ENCODE measurements around the gene CSNK2A1. TPM values are rescaled to one million over a fixed set of nuclear protein-coding genes. Genes with fewer than 3 reads are reported as not detected.

CSNK2A1 gene
- total RNA-seq, 1 donor from 2014 or later, result 129 TPM

DNA sequence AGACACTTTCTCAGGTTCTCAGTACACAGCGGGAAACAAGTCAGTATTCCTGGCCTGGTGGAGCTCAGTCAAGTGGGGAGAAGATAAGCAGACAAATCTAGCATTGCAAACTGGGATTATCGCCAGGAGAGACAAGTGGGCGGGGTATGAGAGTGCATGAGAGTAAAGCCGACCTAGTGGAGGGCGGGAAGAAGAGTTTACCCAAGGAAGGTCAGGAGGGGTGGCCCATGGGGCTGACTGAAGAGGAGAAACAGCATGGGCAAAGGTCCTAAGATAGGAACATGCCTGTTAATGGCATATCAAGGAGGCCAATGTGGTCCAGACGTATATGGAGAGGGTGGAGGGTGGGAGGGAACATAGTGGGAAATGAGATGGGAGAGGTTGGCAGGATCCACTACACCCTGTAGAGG, 12.4 kb upstream of the CSNK2A1 start:
- H3K27ac Mint-ChIP-seq (ENCODE audit: unreplicated experiment), result no peak overlapping the region
- H3K4me1 Mint-ChIP-seq (ENCODE audit: unreplicated experiment), result no peaks in the 10 kb centered on the region
- H3K27me3 Mint-ChIP-seq (ENCODE audit: unreplicated experiment), result peaks cover 57% of the 10 kb centered on the region
- no peaks in the 10 kb centered on the region for H3K36me3 Mint-ChIP-seq (ENCODE audit: unreplicated experiment)
- no peak for DNase-seq (ENCODE audit: extremely low spot score, unreplicated experiment)
- no peak overlapping the region for H3K4me3 Mint-ChIP-seq (ENCODE audit: unreplicated experiment)
- TF ChIP-seq, protein P1, sequence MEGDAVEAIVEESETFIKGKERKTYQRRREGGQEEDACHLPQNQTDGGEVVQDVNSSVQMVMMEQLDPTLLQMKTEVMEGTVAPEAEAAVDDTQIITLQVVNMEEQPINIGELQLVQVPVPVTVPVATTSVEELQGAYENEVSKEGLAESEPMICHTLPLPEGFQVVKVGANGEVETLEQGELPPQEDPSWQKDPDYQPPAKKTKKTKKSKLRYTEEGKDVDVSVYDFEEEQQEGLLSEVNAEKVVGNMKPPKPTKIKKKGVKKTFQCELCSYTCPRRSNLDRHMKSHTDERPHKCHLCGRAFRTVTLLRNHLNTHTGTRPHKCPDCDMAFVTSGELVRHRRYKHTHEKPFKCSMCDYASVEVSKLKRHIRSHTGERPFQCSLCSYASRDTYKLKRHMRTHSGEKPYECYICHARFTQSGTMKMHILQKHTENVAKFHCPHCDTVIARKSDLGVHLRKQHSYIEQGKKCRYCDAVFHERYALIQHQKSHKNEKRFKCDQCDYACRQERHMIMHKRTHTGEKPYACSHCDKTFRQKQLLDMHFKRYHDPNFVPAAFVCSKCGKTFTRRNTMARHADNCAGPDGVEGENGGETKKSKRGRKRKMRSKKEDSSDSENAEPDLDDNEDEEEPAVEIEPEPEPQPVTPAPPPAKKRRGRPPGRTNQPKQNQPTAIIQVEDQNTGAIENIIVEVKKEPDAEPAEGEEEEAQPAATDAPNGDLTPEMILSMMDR (IDR thresholded peaks at IDR 0.05), result no peak
- H3K9me3 Mint-ChIP-seq (ENCODE audit: unreplicated experiment), result no peaks in the 10 kb centered on the region

DNA sequence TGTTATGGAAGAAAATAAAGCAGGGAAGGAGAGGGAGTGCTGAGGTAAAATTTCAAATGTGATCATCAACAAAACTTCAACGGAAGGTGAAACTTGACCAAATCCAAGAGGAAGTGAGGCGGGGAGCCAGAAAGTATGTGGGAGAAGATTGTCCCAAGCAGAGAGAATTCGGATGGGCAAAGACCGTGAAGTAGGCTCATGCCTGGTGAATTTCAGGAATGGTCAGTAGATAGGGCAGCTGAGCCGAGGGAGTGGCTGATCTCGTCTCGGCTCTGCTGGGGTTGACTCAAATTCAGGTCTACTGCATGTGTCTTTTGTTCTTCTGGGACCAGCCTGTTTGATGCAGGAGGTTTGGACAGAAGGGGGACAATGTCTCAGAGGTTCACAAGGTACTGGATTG, 7.0 kb upstream of the CSNK2A1 start:
- Mint-ChIP-seq H3K9me3 (ENCODE audit: unreplicated experiment) (no peaks in the 10 kb centered on the region), H3K27me3 (ENCODE audit: unreplicated experiment) (peaks cover 62% of the 10 kb centered on the region), H3K36me3 (ENCODE audit: unreplicated experiment) (no peaks in the 10 kb centered on the region), H3K4me1 (ENCODE audit: unreplicated experiment) (no peaks in the 10 kb centered on the region), H3K4me3 (ENCODE audit: unreplicated experiment) (no peak overlapping the region), H3K27ac (ENCODE audit: unreplicated experiment) (no peak overlapping the region)
- TF ChIP-seq, protein P1 (IDR thresholded peaks at IDR 0.05), result no peak
- DNase-seq (ENCODE audit: extremely low spot score, unreplicated experiment), result no peak

DNA sequence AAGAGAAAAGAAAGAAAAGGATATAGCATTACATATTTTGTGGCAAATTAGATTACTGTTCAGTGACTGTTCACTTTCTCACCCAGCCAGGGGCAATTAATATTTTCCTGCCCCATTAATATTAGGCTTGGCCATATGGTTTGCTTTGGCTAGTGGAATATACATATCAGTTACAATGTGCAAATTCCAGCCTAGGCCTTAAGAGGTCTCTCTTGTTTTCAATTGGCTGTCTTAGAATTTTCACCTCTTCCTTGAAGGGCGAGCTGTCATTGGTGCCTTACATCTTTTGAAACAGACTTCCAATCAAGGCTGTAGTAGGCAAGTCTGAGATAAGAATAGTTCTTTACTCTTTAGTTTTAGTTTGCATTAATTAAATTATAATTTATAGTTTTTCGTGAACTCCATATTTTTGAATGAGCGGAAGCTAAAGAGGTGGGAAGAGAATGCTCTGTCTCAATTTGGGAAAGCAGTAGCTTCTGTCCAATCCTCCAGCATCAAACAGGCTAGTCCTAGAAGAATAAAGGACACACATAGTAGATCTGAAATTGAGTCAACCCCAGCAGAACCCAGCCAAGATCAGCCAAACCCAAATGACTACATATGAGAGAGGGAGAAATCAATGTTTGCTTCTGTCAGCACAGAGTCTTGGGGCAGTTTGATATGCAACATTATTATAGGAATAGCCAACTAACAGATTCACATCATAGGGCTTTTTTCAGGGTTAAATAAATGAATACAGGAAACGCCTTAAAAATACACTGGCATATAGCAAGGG, 6.3 kb upstream of the CSNK2A1 start:
- TF ChIP-seq, protein P1 (IDR thresholded peaks at IDR 0.05), result no peak
- no peaks in the 10 kb centered on the region for H3K9me3 Mint-ChIP-seq (ENCODE audit: unreplicated experiment)
- H3K27ac Mint-ChIP-seq (ENCODE audit: unreplicated experiment), result no peak overlapping the region
- peaks cover 56% of the 10 kb centered on the region for H3K27me3 Mint-ChIP-seq (ENCODE audit: unreplicated experiment)
- no peak for DNase-seq (ENCODE audit: extremely low spot score, unreplicated experiment)
- H3K4me3 Mint-ChIP-seq (ENCODE audit: unreplicated experiment), result no peak overlapping the region
- H3K36me3 Mint-ChIP-seq (ENCODE audit: unreplicated experiment), result no peaks in the 10 kb centered on the region
- no peaks in the 10 kb centered on the region for H3K4me1 Mint-ChIP-seq (ENCODE audit: unreplicated experiment)

DNA sequence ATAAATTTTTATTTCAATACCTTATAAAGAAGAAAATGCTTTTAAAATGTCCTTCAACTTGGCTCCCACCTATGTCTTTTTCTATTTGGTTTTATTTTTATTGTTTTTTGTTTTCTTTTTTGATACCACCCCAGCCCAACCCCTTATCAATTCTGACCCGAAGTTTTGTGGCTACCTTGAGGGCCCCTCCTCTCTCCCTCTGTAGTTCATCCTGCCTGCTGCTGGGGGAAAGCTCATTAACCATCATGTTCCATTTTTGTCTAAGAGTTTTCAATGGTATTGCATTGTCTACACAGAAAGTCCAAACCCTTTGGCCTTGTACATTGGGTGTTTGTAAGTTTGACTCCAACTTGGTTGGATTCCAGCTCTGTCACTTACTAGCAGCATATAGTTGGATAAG, 5.3 kb upstream of the CSNK2A1 start:
- Mint-ChIP-seq H3K4me1 (ENCODE audit: unreplicated experiment) (peaks cover 9% of the 10 kb centered on the region), H3K9me3 (ENCODE audit: unreplicated experiment) (no peaks in the 10 kb centered on the region), H3K4me3 (ENCODE audit: unreplicated experiment) (no peak overlapping the region), H3K27ac (ENCODE audit: unreplicated experiment) (no peak overlapping the region), H3K36me3 (ENCODE audit: unreplicated experiment) (no peaks in the 10 kb centered on the region), H3K27me3 (ENCODE audit: unreplicated experiment) (peaks cover 48% of the 10 kb centered on the region)
- TF ChIP-seq, protein P1 (IDR thresholded peaks at IDR 0.05), result no peak
- no peak for DNase-seq (ENCODE audit: extremely low spot score, unreplicated experiment)

DNA sequence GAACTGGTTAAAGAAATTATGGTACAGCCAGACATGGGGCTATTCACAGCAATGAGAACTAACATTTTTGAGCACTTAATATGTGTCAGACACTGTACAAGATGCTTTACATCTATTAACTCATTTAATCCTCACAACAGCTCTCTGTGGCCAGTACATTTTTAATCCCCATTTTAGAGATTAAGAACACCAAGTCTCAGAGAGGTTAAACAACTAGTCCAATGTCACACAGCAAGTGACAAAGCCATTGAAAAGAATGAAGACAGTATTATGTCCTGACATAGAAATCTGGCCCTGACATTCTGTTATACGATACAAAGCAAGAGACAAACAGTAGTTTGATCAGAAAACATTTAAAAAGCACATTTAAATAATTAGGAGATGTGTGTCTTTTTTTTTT, 3.8 kb upstream of the CSNK2A1 start:
- DNase-seq (ENCODE audit: extremely low spot score, unreplicated experiment), result no peak
- Mint-ChIP-seq H3K4me1 (ENCODE audit: unreplicated experiment) (peaks cover 16% of the 10 kb centered on the region), H3K36me3 (ENCODE audit: unreplicated experiment) (peaks cover 2% of the 10 kb centered on the region), H3K27me3 (ENCODE audit: unreplicated experiment) (peaks cover 40% of the 10 kb centered on the region), H3K27ac (ENCODE audit: unreplicated experiment) (no peak overlapping the region), H3K4me3 (ENCODE audit: unreplicated experiment) (no peak overlapping the region), H3K9me3 (ENCODE audit: unreplicated experiment) (no peaks in the 10 kb centered on the region)
- TF ChIP-seq, protein P1 (IDR thresholded peaks at IDR 0.05), result no peak
